ENCODE data around the gene XKR7.
A peak's percentile ranks its signal among the peaks of the same experiment; 100 is the strongest.
"Not testable (repeated sequence)": the region's sequence is repeated elsewhere in the genome, so short reads cannot be mapped to it uniquely, and the experiment has no call there.

Gene XKR7

GRCh38 chr20:32013326-32013725 is 45.4 kb downstream of the XKR7 start:
- DNase-seq (ENCODE audit: low read depth in 2 of 2), result no peak

- DNase-seq (ENCODE audit: low read depth in 2 of 2), result peak in 1 of 2 donors; percentile 18
Measured at GRCh38 chr20:32017711-32018251, 49.8 kb downstream of the XKR7 start.

DNA sequence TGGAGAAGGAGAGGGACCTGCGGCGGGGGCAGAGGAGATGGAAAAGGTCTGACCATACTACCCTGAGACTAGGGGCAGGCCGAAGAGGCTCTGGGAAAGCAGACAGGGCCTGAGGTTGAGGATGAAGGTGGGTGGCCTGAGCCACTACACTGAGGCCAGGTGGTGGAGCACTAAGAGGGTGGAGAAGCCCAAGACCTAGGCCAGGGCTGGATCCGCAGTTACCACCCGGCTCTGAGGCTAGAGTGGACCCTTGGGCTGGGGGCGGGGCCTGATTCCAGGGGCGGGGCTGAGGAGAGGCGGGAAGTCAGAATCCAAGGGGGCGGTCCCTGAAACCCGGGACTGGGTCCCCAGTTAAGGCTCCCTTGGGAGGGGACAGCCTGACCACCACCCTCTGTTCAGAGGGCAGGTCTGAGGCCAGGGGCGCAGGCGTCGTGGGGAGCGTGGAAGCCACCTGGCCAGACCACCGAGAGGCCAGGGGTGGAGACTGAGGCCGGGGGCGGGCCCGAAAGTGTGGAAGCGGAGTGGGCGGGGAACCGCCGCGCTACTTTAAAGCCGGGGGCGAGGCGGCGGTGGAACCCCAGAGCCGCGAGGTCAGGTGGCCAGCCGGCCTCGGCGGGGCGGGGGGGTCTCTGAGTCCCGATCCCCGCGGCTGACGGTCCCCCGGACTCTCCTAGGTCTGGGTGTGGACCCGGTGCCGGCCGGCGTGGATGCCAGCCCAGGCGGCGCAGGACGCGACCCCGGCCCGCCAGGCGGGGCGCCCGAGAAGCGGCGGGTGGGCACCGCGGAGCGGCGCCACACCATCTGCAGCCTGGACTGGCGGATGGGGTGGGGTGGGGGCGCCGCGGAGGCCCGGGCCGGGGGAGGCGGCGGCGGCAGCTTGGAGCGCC is 50.6 kb downstream of the XKR7 start:
- DNase-seq (ENCODE audit: low read depth in 2 of 2), result peak in 1 of 2 donors; percentile 24

DNA sequence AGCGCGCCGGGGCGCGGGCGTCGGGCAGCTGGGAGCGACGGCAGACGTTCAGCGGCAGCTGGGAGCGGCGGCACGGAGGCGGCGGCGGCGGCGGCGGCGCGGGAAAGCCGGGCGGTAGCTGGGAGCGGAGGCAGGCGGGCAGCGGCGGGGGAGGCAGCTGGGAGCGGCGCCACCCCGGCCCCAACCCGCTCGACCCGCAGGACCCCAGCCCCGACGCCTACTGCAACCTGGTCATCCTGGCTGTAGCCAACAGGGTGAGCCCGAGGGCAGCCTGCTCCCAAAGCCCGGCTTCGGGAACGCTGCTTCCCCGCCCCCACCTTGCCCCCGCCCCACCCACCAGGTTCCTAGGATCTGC is 51.2 kb downstream of the XKR7 start:
- DNase-seq (ENCODE audit: low read depth in 2 of 2), result no peak

- DNase-seq (ENCODE audit: low read depth in 2 of 2), result no peak
Measured at GRCh38 chr20:32019563-32020463, 51.9 kb downstream of the XKR7 start.

- DNase-seq (ENCODE audit: low read depth in 2 of 2), result no peak
Measured at GRCh38 chr20:32021091-32021490, 53.1 kb downstream of the XKR7 start.

DNA sequence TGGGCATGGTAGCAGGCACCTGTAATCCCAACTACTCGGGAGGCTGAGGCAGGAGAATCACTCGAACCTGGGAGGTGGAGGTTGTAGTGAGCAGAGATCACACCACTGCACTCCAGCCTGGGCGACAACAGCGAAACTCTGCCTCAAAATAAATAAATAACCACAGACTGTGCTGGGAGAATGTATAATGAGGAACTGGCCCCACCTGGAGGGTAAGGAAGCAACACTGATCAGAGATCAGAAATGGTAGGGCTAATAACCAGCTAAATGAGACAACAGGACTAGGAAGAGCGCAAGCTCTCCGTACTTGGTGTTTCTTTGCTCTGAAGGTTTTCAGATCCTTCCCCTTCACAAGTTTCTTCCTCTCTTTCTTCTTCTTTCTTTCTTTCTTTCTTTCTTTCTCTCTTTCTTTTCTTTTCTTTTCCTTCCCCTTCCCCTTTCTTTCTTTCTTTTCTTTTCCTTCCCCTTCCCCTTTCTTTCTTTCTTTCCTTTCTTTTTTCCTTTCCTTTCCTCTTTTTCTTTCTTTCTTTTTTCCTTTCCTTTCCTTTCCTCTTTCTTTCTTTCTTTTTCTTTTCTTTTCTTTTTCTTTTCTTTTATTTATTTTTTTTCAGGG is 56.8 kb downstream of the XKR7 start:
- DNase-seq (ENCODE audit: low read depth in 2 of 2), result no peak

DNA sequence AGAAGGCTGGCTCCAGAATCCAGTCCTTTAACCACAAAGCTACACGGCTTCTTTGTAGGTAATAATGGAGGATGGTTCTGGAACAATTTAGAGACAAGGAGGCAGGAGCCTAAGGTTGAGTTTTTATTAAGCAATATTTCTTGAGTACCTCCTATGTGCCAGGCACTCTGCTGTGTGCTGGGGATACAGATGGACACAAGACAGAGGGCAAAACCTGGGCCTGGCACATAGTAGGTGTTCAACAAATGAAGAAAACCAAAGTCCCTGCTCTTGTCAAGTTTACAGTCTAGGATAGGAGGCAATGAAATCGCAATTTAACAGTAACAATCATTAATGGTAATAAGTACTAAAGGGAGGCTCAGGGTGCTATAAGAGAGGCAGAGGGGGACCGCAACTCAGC is 59.7 kb downstream of the XKR7 start:
- no peak for DNase-seq (ENCODE audit: low read depth in 2 of 2)

DNA sequence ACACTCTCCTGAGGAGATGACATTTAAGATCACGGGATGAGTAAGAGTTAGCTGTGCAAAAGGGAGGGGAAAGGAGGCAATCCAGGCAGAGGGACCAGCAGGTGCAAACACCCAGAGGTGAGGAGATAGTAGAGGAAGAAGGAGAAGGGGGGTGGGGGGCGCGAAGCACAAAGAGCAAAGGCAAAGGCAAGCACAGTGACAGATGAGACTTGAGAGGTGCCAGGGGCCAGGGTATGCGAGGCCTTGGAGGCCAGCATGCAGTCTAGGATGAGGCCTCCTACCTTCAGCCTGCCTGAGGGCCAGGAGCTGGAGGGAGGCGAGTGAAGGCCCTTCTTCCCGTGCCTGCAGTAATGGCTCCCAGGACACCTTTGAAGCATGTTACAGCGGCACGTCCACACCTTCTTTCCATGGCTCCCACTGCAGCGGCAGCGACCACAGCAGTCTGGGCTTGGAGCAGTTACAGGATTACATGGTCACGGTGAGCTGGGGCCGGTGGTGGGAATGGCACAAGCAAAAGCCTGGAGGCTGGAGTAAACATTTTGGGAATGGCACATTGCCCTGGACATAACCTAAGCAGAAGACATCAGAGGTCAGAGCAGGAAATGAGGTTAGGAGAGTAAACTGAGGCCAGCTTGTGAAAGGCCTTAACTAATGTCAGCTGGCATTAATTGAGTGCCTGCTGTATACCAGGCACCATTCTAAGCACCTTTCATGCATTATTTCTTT is 60.9 kb downstream of the XKR7 start:
- DNase-seq (ENCODE audit: low read depth in 2 of 2), result no peak

DNA sequence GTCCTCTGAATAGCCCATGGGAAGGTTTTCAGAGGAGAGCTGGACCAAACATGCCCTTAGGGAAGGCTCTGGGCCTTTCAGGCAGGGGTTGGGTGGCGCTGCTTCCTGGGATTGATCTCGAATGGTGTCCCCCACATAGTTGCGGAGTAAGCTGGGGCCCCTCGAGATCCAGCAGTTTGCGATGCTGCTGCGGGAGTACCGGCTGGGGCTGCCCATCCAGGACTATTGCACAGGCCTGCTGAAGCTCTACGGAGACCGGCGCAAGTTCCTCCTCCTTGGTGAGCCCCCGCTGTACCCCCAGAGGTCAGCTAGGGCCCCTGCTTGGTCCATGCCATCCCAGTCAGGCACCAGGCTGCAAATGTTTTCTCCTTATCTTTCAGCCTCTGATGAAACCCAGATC is 61.6 kb downstream of the XKR7 start:
- DNase-seq (ENCODE audit: low read depth in 2 of 2), result no peak

DNA sequence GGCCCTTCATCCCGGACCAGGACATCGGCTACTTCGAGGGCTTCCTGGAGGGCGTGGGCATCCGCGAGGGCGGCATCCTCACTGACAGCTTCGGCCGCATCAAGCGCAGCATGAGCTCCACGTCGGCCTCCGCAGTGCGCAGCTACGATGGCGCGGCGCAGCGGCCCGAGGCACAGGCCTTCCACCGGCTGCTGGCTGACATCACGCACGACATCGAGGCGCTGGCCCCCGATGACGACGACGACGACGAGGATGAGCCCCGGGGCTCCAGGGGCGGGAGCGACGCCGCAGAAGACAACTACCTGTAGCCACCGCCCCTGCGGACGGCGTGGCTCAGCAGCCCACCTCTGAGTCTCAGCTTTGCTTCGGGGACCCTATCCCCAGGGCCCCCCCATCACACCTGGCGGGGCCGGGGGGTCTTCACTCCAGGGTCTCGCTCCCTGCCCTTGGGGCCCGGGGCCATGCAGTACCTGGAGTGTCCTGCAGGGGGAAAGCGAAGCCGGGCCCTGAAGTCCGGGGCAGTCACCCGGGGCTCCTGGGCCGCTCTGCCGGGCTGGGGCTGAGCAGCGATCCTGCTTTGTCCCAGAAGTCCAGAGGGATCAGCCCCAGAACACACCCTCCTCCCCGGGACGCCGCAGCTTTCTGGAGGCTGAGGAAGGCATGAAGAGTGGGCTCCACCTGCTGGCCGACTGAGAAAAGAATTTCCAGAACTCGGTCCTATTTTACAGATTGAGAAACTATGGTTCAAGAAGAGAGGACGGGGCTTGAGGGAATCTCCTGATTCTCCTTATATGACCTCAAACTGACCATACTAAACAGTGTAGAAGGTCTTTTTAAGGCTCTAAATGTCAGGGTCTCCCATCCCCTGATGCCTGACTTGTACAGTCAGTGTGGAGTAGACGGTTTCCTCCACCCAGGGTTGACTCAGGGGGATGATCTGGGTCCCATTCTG is 63.3 kb downstream of the XKR7 start:
- DNase-seq (ENCODE audit: low read depth in 2 of 2), result peak; percentile 14 to 22

- DNase-seq (ENCODE audit: low read depth in 2 of 2), result no peak
Measured at GRCh38 chr20:32033316-32033715, 65.4 kb downstream of the XKR7 start.

DNA sequence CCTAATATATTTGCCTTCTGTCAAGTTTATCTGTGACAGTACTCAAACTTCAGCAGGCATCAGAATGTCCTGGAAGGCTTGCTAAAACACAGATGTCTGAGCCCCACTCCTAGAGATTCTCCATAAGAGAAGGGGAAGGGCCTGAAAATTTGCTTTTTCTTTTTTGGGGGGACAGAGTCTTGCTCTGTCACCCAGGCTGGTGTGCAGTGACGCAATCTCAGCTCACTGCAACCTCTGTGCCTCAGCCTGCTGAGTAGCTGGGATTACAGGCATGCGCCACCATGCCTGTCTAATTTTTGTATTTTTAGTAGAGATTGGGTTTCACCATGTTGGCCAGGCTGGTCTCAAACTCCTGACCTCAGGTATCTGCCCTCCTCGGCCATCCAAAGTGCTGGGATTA is 65.8 kb downstream of the XKR7 start:
- DNase-seq (ENCODE audit: low read depth in 2 of 2), result not testable (repeated sequence)

DNA sequence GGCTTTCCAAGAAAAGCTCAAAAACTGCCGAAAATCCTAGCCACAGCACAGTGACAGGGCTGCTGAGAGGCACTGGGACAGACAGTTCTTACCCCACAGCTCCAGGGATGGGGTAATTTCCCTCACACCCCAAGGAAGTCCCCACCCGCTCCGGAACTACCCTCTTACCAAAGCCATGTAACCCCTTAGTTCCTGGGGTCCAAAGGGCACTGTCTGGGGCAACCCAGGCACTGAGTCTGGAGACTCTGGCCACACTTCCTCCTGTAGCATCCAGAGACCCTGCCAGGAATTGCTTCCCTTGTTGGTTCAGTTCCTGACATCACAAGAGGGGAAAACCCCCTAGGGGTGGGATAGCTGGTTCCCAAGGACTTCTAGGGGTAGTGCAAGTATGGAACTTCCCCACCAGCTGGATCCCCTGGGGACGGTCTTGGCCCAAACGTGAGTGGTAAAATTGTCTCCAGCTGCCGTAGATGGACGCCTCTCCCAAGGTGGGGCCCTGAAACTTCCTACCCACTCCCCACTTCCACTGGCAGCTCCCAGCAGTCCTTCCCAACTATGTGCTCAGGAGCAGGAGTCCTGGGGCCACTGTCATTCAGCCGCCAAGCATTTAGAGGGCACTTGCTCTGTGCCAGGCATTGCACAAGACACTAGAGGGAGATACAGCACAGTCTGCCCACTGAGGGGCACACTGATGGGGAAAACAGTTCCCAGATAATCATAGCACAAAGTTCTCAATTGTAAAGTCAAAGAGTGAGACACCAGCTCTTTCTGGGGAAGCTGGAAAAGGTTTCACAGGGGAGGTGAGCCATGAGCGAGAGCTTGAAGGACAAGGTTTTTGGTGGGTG is 66.9 kb downstream of the XKR7 start:
- DNase-seq (ENCODE audit: low read depth in 2 of 2), result no peak

DNA sequence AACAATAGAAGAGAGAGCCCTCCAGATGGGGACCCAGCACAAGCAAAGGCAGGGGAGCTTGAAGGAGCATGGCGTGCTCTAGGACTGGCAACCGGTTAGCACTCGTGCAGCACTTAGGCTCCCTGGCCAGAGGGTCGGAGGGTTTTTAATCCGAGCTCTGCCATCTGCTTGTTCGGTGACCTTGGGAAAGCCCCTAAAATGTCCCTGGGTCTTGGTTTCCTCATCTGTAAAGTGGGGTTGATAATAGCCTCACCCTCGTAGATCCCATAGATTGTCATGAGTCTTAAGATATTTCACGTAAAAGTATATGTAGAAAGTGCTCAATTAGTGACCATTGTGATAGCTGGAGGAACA is 67.5 kb downstream of the XKR7 start:
- DNase-seq (ENCODE audit: low read depth in 2 of 2), result no peak

DNA sequence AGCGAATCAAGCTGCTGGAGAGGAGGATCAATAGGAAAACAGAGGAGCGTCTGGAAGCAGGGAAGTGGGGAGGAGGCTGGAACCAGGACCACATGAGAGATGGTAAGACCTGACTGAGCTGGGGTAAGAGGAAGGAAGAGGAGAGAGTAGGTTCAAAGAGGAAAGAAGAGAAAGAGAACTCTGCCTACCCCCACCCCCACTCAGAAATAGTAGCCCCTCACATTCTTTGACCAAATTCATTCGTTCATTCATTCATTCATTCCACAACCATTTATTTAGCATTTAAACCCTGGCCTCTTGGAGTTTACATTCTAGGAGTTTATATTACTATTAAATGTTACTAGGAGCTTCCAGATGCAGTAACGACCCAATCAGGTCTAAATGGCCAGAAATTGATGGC is 68.3 kb downstream of the XKR7 start:
- DNase-seq (ENCODE audit: low read depth in 2 of 2), result no peak

DNA sequence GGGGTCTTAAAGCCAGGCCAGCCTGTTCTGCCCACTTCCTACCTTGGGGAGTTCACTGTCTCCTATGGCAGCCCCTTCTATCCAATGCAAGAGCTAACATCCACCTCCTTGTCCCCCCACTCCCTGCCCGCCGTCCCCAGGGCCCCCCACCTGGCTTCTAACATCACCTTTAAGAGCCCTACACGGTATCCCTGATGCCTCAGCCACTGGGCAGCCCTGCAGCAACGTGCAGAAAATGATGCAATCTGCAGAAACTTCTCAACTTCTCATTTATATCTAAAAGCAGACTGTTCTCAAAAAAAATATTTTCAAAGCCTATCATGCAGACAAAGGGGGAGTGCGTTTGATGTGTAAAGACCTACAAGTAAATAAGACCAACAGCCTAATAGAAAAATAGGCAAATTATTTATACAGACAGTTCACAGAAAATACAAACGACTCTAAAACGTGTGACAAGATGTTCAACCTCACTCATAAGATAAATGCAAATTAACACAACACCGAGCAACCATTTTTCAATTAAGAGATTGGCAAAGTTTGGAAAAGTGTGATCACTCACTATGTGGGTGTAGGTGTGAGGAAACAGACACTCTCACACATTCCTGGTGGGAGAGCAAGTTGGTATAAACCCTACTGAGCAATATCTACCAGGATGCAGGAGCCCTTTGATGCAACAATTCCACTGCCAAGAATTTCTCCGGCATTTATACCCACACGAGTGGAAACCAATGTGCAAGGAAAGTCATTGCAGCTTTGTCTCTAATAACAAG is 69.0 kb downstream of the XKR7 start:
- no peak for DNase-seq (ENCODE audit: low read depth in 2 of 2)

- no peak for DNase-seq (ENCODE audit: low read depth in 2 of 2)
Measured at GRCh38 chr20:32037929-32038328, 70.0 kb downstream of the XKR7 start.

Data from stimulated activated CD8-positive, alpha-beta memory T cell treated with anti-CD3 and anti-CD28 coated beads, Interleukin-2, amount 100 ng/mL, for 1 hour (primary cell).